Measurements from ENCODE around the gene ZNF174. TPM values are rescaled to one million over a fixed set of nuclear protein-coding genes. Genes with fewer than 3 reads are reported as not detected.

Gene ZNF174
- polyA plus RNA-seq (2013): 6.0 and 6.1 TPM in 2 replicates

DNA sequence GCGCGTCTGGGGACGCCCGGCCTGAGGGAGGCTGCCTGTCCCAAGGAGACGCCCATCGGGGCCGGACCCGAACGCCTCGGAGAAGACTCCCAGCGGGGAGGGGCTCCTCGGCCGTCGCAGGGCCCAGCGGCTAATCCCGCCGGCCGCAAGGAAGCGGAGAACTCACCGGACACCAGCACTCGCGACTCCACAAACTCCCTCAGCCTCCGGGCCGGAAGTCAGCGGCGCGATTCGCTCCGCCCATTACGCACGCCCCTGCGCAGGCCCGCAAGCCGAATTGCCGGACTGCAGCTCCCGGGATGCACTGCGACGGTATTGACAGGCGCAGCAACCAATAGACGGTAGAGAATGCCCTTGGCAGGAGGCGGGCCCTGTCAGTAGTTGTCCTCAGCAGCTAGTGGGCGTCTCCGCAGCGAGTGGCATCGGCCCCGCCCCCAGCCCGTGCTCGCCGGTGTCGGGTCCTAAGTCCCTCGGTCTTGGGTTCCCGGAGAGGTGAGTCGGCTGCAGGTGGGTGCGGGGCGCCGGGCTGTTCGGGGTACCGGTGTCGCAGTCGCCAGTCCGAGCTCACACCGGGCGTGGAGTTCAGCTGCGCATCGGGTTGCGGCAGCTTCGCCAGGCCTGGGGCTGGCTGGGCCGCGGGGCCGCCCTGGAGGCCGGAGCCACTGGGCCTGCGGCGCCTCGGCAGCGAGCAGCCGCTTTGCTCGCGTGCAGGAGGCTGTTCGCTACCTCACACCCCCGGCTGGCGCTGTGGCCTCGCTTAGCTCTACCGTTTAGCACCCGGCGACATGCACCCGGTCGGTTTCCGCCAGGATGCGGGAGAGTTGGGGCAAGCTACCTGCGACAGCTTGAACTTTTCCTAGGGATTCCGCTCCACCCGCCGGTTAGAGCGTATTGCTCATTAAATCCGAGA is at the start of gene ZNF174, which contains the start of gene ZSCAN32:
TSS of gene ZNF174 (plus strand) at position 437 of the 910 bp plus-strand sequence. CDS start 790 bp downstream, outside the sequence.
TSS of gene ZSCAN32 (minus strand) at position 226 of the 910 bp plus-strand sequence. CDS start 3,447 bp downstream, outside the sequence.
- Histone ChIP-seq H3K4ac (ENCODE audit: low read depth, low read length) (peak within 1 kb of the TSS; percentile 49), H3K79me1 (ENCODE audit: low read length) (peaks cover 7% of the 10 kb centered on the region), H3K4me1 (ENCODE audit: control insufficient read depth in 1 of 2, insufficient read depth in 2 of 2, low read length in 2 of 2) (peaks cover 3 to 10% of the 10 kb centered on the region in 2 experiments), H3K36me3 (ENCODE audit: control insufficient read depth in 1 of 2, insufficient read depth in 2 of 2, low read length in 2 of 2) (peaks cover 15 to 27% of the 10 kb centered on the region in 2 experiments), H2AK5ac (ENCODE audit: low read length) (no peak within 1 kb of the TSS), H2AFZ (ENCODE audit: insufficient read depth, low read length, poor library complexity) (peak within 1 kb of the TSS; percentile 85), H3K18ac (ENCODE audit: low read length) (peak within 1 kb of the TSS; percentile 66), H3K27ac (ENCODE audit: low read depth, low read length) (peak within 1 kb of the TSS; percentile 70), H3K9ac (ENCODE audit: low read length) (peak within 1 kb of the TSS; percentile 95), H3K9me3 (ENCODE audit: insufficient read depth, low read depth, low read length) (peaks cover 8% of the 10 kb centered on the region), H4K8ac (ENCODE audit: low read depth, low read length) (peak within 1 kb of the TSS; percentile 95), H3K23ac (ENCODE audit: low read length) (no peak within 1 kb of the TSS), H3K14ac (ENCODE audit: low read length) (peak within 1 kb of the TSS; percentile 84), H4K91ac (ENCODE audit: low read depth, low read length) (peak within 1 kb of the TSS; percentile 63), H2BK12ac (ENCODE audit: low read length) (no peak within 1 kb of the TSS), H3K79me2 (ENCODE audit: control insufficient read depth, insufficient read depth, low read length, poor library complexity) (peaks cover 7% of the 10 kb centered on the region), H2BK120ac (ENCODE audit: insufficient read depth, low read length, poor library complexity) (peak within 1 kb of the TSS; percentile 35), H3K4me2 (ENCODE audit: low read length) (peak within 1 kb of the TSS; percentile 94), H3K4me3 (ENCODE audit: low read depth, low read length) (peak within 1 kb of the TSS; percentile 99), H2BK5ac (ENCODE audit: low read depth, low read length, poor library complexity) (peak within 1 kb of the TSS; percentile 20), H4K12ac (ENCODE audit: low read depth, low read length) (peak within 1 kb of the TSS; percentile 68), H3K27me3 (ENCODE audit: insufficient read depth, low read length) (no peaks in the 10 kb centered on the region)
- DNase-seq: peak; percentile 99 to 100
- WGBS (ENCODE audit: extremely low coverage, insufficient coverage, insufficient read length): no CpG with 5 or more reads among the region's 95 CpGs

DNA sequence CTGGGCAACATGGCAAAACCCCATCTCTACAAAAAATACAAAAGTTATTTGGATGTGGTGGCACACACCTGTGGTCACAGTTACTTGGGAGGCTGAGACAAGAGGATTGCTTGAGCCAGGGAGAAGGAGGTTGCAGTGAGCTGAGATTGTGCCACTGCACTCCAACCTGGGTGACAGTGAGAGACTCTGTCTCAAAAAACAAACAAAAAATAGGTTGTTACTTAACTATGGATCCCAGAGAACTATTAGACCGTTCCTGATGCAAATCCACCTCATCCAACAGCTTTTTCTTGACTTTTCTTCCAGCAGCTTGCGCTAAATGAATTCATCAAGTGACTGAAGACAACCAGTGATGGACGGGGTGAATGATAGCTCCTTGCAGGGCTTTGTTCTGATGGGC is 45.4 kb upstream of the ZNF174 start, which contains the start of gene OR2C1:
TSS of gene OR2C1 (plus strand) at position 301 of the 400 bp plus-strand sequence. CDS start at position 353, 52 bp downstream.
- no CpG with 5 or more reads among the region's 3 CpGs for WGBS (ENCODE audit: extremely low coverage, insufficient coverage, insufficient read length)
- H3K9me3 ChIP-seq (ENCODE audit: insufficient read depth, low read depth, low read length): peaks cover 9% of the 10 kb centered on the region
- H4K12ac ChIP-seq (ENCODE audit: low read depth, low read length): no peak within 1 kb of the TSS
- H2BK12ac ChIP-seq (ENCODE audit: low read length): no peak within 1 kb of the TSS
- H3K36me3 ChIP-seq (ENCODE audit: control insufficient read depth in 1 of 2, insufficient read depth in 2 of 2, low read length in 2 of 2): no peaks in the 10 kb centered on the region
- H3K18ac ChIP-seq (ENCODE audit: low read length): no peak within 1 kb of the TSS
- no peak within 1 kb of the TSS for H2AK5ac ChIP-seq (ENCODE audit: low read length)
- H2BK120ac ChIP-seq (ENCODE audit: insufficient read depth, low read length, poor library complexity): no peak within 1 kb of the TSS
- no peak within 1 kb of the TSS for H3K9ac ChIP-seq (ENCODE audit: low read length)
- H3K79me1 ChIP-seq (ENCODE audit: low read length): no peaks in the 10 kb centered on the region
- H3K27me3 ChIP-seq (ENCODE audit: insufficient read depth, low read length): no peaks in the 10 kb centered on the region
- no peak within 1 kb of the TSS for H4K8ac ChIP-seq (ENCODE audit: low read depth, low read length)
- H3K14ac ChIP-seq (ENCODE audit: low read length): no peak within 1 kb of the TSS
- no peak within 1 kb of the TSS for H4K91ac ChIP-seq (ENCODE audit: low read depth, low read length)
- no peaks in the 10 kb centered on the region for H3K4me1 ChIP-seq (ENCODE audit: control insufficient read depth in 1 of 2, insufficient read depth in 2 of 2, low read length in 2 of 2)
- no peak for DNase-seq
- H3K79me2 ChIP-seq (ENCODE audit: control insufficient read depth, insufficient read depth, low read length, poor library complexity): no peaks in the 10 kb centered on the region
- no peak within 1 kb of the TSS for H3K4ac ChIP-seq (ENCODE audit: low read depth, low read length)
- no peak within 1 kb of the TSS for H3K23ac ChIP-seq (ENCODE audit: low read length)
- no peak within 1 kb of the TSS for H3K4me2 ChIP-seq (ENCODE audit: low read length)
- no peak within 1 kb of the TSS for H2AFZ ChIP-seq (ENCODE audit: insufficient read depth, low read length, poor library complexity)
- no peak within 1 kb of the TSS for H2BK5ac ChIP-seq (ENCODE audit: low read depth, low read length, poor library complexity)
- H3K4me3 ChIP-seq (ENCODE audit: low read depth, low read length): peak within 1 kb of the TSS; percentile 27
- H3K27ac ChIP-seq (ENCODE audit: low read depth, low read length): no peak within 1 kb of the TSS

DNA sequence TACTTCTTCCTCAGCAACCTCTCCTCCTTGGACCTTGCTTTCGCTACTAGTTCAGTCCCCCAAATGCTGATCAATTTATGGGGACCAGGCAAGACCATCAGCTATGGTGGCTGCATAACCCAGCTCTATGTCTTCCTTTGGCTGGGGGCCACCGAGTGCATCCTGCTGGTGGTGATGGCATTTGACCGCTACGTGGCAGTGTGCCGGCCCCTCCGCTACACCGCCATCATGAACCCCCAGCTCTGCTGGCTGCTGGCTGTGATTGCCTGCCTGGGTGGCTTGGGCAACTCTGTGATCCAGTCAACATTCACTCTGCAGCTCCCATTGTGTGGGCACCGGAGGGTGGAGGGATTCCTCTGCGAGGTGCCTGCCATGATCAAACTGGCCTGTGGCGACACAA is 44.9 kb upstream of the ZNF174 start:
- no peaks in the 10 kb centered on the region for H3K27me3 ChIP-seq (ENCODE audit: insufficient read depth, low read length)
- no peaks in the 10 kb centered on the region for H3K4me1 ChIP-seq (ENCODE audit: control insufficient read depth in 1 of 2, insufficient read depth in 2 of 2, low read length in 2 of 2)
- no peak overlapping the region for H4K8ac ChIP-seq (ENCODE audit: low read depth, low read length)
- no peak overlapping the region for H4K12ac ChIP-seq (ENCODE audit: low read depth, low read length)
- no peak overlapping the region for H2BK5ac ChIP-seq (ENCODE audit: low read depth, low read length, poor library complexity)
- no peak for DNase-seq
- no peak overlapping the region for H2BK120ac ChIP-seq (ENCODE audit: insufficient read depth, low read length, poor library complexity)
- no peak overlapping the region for H2AFZ ChIP-seq (ENCODE audit: insufficient read depth, low read length, poor library complexity)
- H3K79me1 ChIP-seq (ENCODE audit: low read length): no peaks in the 10 kb centered on the region
- no peak overlapping the region for H2AK5ac ChIP-seq (ENCODE audit: low read length)
- H2BK12ac ChIP-seq (ENCODE audit: low read length): no peak overlapping the region
- H3K4ac ChIP-seq (ENCODE audit: low read depth, low read length): no peak overlapping the region
- no peak overlapping the region for H4K91ac ChIP-seq (ENCODE audit: low read depth, low read length)
- H3K9me3 ChIP-seq (ENCODE audit: insufficient read depth, low read depth, low read length): peaks cover 12% of the 10 kb centered on the region
- H3K23ac ChIP-seq (ENCODE audit: low read length): no peak overlapping the region
- no peak overlapping the region for H3K27ac ChIP-seq (ENCODE audit: low read depth, low read length)
- H3K36me3 ChIP-seq (ENCODE audit: control insufficient read depth in 1 of 2, insufficient read depth in 2 of 2, low read length in 2 of 2): no peaks in the 10 kb centered on the region
- no peaks in the 10 kb centered on the region for H3K79me2 ChIP-seq (ENCODE audit: control insufficient read depth, insufficient read depth, low read length, poor library complexity)
- WGBS (ENCODE audit: extremely low coverage, insufficient coverage, insufficient read length): no CpG with 5 or more reads among the region's 10 CpGs
- no peak overlapping the region for H3K14ac ChIP-seq (ENCODE audit: low read length)
- H3K9ac ChIP-seq (ENCODE audit: low read length): no peak overlapping the region
- peak overlapping the region; percentile 11 for H3K4me3 ChIP-seq (ENCODE audit: low read depth, low read length)
- H3K4me2 ChIP-seq (ENCODE audit: low read length): no peak overlapping the region
- H3K18ac ChIP-seq (ENCODE audit: low read length): no peak overlapping the region

DNA sequence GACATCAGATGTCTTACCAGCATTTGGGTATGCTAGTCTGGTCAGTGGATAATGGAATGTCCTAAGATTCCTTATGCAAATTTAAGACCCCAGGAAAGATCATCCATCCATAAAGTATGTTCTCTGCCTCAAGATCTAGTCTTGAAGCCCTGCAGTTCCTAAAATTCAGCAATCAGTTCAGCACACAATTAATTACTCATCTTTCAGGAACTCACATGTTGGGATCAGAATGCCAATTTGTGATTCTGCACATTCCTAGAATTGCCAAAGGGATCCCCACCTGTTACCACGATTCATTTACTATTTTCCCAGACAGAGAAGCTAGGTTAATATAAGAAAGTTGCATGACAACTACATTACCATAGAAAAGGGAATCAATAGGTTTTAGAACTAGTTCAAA is 42.1 kb upstream of the ZNF174 start:
- no CpG with 5 or more reads among the region's 1 CpG for WGBS (ENCODE audit: extremely low coverage, insufficient coverage, insufficient read length)
- no peak for DNase-seq

More for the DNA sequence above, 42.1 kb upstream of the ZNF174 start:
- Histone ChIP-seq H3K4me1 (ENCODE audit: control insufficient read depth in 1 of 2, insufficient read depth in 2 of 2, low read length in 2 of 2) (no peaks in the 10 kb centered on the region), H2AK5ac (ENCODE audit: low read length) (no peak overlapping the region), H3K18ac (ENCODE audit: low read length) (no peak overlapping the region), H4K91ac (ENCODE audit: low read depth, low read length) (no peak overlapping the region), H4K8ac (ENCODE audit: low read depth, low read length) (no peak overlapping the region), H3K9ac (ENCODE audit: low read length) (no peak overlapping the region), H3K4me3 (ENCODE audit: low read depth, low read length) (no peak overlapping the region), H3K36me3 (ENCODE audit: control insufficient read depth in 1 of 2, insufficient read depth in 2 of 2, low read length in 2 of 2) (no peaks in the 10 kb centered on the region), H2AFZ (ENCODE audit: insufficient read depth, low read length, poor library complexity) (no peak overlapping the region), H4K12ac (ENCODE audit: low read depth, low read length) (no peak overlapping the region), H2BK120ac (ENCODE audit: insufficient read depth, low read length, poor library complexity) (no peak overlapping the region), H3K4me2 (ENCODE audit: low read length) (no peak overlapping the region), H3K79me1 (ENCODE audit: low read length) (no peaks in the 10 kb centered on the region), H2BK12ac (ENCODE audit: low read length) (no peak overlapping the region), H3K79me2 (ENCODE audit: control insufficient read depth, insufficient read depth, low read length, poor library complexity) (no peaks in the 10 kb centered on the region), H3K9me3 (ENCODE audit: insufficient read depth, low read depth, low read length) (peaks cover 12% of the 10 kb centered on the region), H3K27ac (ENCODE audit: low read depth, low read length) (no peak overlapping the region), H3K23ac (ENCODE audit: low read length) (no peak overlapping the region), H2BK5ac (ENCODE audit: low read depth, low read length, poor library complexity) (no peak overlapping the region), H3K14ac (ENCODE audit: low read length) (no peak overlapping the region), H3K27me3 (ENCODE audit: insufficient read depth, low read length) (no peaks in the 10 kb centered on the region), H3K4ac (ENCODE audit: low read depth, low read length) (no peak overlapping the region)

All from trophoblast cell (in vitro differentiated cells and primary cell).